ENCODE data around the gene KCNQ1.

GRCh38 chr11:2820976-2821375 lies 376.2 kb downstream of the KCNQ1 start:
- TF ChIP-seq EZH2 (IDR thresholded peaks at IDR 0.05; ENCODE audit: borderline replicate concordance, low read length) (no peak), CTCF (IDR thresholded peaks at IDR 0.05; ENCODE audit: low read length) (no peak)
